AG09309 (cell line): Measurements from ENCODE around the gene OCA2.

ENCODE experiments used
- DNase-seq: peaks from one replicate; pipeline ENCODE4 v3.0.0-alpha.2; 2010; ENCODE audit warnings: low read depth
- H3K4me3 ChIP-seq: 2 replicates; pipeline ENCODE4 v1.5.1; 2011; ENCODE audit warnings: mild to moderate bottlenecking, low read depth, low read length, moderate library complexity; ENCODE audit not compliant: control insufficient read depth
- TF ChIP-seq, protein P1 (sequence below): IDR thresholded peaks from 2 replicates; pipeline ENCODE4 v1.5.1; 2011; ENCODE audit warnings: mild to moderate bottlenecking, low read depth, low read length, inconsistent platforms; ENCODE audit not compliant: insufficient read depth, control insufficient read depth; ENCODE audit errors: missing control alignments

The OCA2 gene

GRCh38 chr15:28026221-28026620 is 72.9 kb downstream of the OCA2 start:
- no peak overlapping the region for H3K4me3 ChIP-seq
- no peak for DNase-seq
- TF ChIP-seq, protein P1, sequence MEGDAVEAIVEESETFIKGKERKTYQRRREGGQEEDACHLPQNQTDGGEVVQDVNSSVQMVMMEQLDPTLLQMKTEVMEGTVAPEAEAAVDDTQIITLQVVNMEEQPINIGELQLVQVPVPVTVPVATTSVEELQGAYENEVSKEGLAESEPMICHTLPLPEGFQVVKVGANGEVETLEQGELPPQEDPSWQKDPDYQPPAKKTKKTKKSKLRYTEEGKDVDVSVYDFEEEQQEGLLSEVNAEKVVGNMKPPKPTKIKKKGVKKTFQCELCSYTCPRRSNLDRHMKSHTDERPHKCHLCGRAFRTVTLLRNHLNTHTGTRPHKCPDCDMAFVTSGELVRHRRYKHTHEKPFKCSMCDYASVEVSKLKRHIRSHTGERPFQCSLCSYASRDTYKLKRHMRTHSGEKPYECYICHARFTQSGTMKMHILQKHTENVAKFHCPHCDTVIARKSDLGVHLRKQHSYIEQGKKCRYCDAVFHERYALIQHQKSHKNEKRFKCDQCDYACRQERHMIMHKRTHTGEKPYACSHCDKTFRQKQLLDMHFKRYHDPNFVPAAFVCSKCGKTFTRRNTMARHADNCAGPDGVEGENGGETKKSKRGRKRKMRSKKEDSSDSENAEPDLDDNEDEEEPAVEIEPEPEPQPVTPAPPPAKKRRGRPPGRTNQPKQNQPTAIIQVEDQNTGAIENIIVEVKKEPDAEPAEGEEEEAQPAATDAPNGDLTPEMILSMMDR: no peak

DNA sequence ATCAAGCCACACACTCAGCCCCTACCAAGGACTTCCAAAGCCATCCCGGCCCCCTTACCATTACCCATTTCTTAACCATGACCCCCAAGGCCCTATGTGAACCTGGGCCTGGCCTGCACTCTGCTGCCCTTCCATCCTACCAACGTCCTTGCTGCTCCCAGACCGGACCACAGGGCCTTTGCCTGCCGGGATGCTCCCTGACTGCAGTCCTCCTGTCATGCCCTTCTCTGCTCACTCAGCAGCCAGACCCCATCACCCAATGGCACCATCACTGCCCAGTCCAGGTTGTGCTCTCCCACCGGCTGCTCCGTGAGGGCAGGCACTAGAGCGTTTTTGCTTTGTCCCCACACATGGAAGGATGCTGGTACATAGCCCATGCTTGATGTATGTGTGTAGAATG is 73.7 kb downstream of the OCA2 start:
- TF ChIP-seq, protein P1: no peak
- no peak overlapping the region for H3K4me3 ChIP-seq
- DNase-seq: no peak

DNA sequence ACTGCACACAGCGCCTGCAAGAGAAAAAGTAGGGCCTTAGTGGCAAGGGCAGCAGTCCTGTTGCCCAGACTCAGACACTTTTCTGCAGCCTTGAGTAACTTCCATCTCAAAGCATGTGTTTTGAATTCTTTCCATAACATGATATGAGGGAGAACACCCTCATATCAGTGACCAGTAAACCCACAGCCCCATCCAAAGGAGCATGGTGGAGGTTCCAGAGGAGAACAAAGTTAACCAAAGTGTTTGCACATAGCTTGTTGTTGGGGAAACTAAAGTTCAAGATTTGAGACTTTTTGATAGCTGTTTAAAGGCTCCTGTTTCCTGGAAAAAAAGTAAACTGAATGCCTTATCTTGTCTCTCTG is 74.2 kb downstream of the OCA2 start:
- no peak for DNase-seq
- H3K4me3 ChIP-seq: no peak overlapping the region

GRCh38 chr15:28023933-28024888 is 74.9 kb downstream of the OCA2 start:
- TF ChIP-seq, protein P1: no peak
- H3K4me3 ChIP-seq: no peak overlapping the region
- DNase-seq: no peak

More for the DNA sequence above, 74.2 kb downstream of the OCA2 start:
- TF ChIP-seq, protein P1: no peak

DNA sequence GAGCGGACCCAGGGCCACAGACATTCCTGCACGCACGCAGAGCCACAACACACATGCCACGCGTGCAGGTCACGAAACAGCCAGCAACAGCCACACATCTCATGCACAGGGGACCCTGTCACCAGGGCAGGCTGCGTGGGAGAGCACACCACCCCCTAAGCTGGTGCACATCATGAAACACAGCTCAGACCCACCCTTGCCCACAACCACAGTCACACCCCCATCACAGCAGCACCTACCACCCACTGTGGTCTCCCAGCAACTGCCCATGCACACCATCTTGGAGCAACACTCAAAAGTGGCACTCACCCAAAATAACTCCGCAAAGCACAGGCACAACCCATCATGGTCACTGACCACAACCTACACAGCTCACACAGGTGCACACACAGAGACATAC is 75.7 kb downstream of the OCA2 start:
- no peak overlapping the region for H3K4me3 ChIP-seq
- no peak for DNase-seq
- TF ChIP-seq, protein P1: no peak

- TF ChIP-seq, protein P1: no peak
- DNase-seq: no peak
- no peak overlapping the region for H3K4me3 ChIP-seq
Measured at GRCh38 chr15:28022961-28023360, 76.2 kb downstream of the OCA2 start.
